ENCODE data around the gene HHAT.

- TF ChIP-seq SUZ12 (IDR thresholded peaks at IDR 0.05; ENCODE audit: extremely low read depth, insufficient read depth, insufficient read length) (no peak), YY1 (IDR thresholded peaks at IDR 0.05; ENCODE audit: insufficient read depth, insufficient read length) (no peak), ZNF274 (IDR thresholded peaks at IDR 0.05; ENCODE audit: low read depth, low read length) (no peak)
Observed at GRCh38 chr1:210621712-210622111, 293.0 kb downstream of the HHAT start.
